8988T (cell line): Measurements from ENCODE around the gene MPND.

Source experiments
- DNase-seq: peaks from one replicate; pipeline ENCODE4 v3.0.0; 2011

MPND gene

DNA sequence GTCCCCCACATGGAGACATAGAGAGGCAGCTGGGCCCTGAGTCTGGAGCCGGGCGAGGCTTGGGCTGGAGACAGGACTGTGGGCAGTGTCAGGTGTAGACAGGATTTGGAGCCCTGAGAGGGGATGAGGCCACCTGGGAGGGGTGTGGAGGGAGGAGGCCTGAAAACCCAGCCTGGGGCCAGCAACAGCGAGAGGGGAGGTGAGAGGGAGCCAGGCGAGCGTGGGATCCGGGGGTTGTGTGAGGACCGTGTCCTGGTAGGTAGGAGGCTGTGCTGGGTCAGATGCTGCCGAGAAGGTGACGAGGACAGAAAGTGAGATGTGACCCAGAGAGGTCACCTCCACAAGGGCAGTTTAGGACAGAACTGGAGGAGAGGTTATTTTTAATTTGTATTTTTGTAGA lies 7.4 kb downstream of the MPND start:
- DNase-seq = no peak

DNA sequence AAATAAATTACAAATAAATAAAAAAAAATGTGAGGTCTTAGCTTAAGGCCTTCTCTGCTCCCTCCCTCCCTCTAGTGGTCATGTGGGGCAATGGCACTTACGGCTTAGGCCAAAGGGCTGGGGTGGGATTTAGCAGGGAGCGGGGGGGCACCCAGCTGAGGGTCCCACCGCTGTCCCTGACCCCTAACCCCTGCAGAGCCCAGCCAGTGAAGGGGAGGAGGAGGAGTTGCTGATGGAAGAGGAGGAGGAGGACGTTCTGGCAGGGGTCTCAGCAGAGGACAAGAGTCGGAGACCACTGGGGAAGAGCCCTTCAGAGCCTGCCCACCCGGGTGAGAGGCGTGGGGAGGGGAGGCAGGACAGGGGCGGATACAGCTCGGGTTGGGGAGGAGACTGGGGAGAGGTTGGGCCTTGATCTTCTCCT lies 9.3 kb downstream of the MPND start:
- DNase-seq = no peak

DNA sequence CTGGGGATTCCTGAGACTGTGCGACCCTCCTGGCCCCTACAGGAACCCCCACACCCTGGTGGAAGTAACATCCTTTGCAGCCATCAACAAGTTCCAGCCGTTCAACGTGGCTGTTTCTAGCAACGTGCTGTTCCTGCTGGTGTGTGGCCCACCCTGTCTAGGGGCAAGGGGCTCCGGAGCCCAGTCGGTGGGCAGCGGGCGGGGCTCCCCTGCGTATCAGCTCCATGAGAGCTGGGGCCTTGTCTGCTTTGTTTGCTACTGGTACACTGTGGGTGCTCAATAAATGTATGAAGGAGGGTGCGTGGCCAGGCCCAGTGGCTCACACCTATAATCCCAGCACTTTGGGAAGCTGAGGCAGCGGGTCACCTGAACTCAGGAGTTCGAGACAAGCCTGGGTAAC lies 10.9 kb downstream of the MPND start:
- DNase-seq = no peak

DNA sequence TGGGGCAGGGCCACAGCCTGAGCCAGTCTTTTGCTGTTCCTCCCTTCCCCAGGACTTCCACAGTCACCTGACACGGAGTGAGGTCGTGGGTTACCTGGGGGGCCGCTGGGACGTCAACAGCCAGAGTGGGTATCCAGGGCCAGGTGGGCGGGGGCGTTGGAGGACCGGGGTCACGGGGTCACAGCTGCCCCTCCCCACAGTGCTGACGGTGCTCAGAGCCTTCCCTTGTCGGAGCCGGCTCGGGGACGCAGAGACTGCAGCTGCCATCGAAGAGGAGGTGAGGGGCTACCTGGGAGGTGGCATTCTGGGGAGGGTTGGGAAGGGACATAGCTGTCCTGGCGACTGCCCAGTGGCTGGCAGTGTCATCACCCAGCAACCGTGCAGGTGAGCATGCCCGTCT lies 11.5 kb downstream of the MPND start:
- DNase-seq = no peak

- DNase-seq = no peak
Measured at GRCh38 chr19:4357095-4357797, 13.9 kb downstream of the MPND start.

DNA sequence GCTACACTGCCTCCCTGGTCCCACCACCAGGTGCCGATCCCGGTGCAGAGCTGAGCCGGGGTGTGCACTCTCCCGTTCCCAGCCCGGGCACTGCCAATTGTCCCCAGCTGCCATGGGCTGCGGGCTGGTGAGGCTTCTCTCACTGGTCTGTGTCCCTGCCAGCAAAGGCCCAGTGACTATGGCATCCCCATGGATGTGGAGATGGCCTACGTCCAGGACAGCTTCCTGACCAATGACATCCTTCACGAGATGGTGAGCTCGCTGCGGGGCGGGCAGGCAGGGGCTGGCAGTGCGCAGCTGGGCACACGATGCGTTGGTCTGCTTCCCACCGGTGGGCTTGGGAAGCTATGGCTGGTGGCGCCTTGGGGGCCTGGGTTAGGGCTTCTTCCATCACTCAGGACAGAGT lies 14.6 kb downstream of the MPND start:
- DNase-seq = no peak

GRCh38 chr19:4358709-4359626 lies 15.6 kb downstream of the MPND start:
- DNase-seq = no peak

GRCh38 chr19:4359627-4360000 lies 16.3 kb downstream of the MPND start:
- no peak for DNase-seq

DNA sequence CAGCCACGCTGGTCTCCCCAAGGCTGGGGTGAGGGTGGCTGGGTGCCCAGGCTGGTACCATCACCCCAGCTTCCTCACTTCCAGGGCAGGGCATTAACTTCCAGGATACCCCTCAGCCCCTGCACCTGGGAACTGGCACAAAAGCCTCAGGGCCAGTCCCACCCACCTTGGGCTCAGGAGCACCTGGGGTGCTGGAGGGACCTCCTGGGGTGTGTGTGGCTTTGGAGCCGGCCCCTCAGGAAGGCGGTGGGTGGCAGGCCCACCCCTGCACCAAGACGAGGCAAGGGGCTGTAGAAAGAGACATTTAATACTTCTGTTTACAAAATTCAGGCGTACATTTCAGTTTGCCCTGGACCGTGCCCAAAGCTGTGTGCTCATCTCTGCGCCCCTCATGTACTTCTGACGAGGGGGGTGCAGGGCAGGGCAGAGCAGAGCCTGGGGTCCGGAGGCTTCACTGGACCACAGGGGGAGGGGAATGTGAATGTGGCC lies 16.8 kb downstream of the MPND start:
- DNase-seq = no peak

GRCh38 chr19:4360641-4361151 lies 17.3 kb downstream of the MPND start:
- DNase-seq = no peak

DNA sequence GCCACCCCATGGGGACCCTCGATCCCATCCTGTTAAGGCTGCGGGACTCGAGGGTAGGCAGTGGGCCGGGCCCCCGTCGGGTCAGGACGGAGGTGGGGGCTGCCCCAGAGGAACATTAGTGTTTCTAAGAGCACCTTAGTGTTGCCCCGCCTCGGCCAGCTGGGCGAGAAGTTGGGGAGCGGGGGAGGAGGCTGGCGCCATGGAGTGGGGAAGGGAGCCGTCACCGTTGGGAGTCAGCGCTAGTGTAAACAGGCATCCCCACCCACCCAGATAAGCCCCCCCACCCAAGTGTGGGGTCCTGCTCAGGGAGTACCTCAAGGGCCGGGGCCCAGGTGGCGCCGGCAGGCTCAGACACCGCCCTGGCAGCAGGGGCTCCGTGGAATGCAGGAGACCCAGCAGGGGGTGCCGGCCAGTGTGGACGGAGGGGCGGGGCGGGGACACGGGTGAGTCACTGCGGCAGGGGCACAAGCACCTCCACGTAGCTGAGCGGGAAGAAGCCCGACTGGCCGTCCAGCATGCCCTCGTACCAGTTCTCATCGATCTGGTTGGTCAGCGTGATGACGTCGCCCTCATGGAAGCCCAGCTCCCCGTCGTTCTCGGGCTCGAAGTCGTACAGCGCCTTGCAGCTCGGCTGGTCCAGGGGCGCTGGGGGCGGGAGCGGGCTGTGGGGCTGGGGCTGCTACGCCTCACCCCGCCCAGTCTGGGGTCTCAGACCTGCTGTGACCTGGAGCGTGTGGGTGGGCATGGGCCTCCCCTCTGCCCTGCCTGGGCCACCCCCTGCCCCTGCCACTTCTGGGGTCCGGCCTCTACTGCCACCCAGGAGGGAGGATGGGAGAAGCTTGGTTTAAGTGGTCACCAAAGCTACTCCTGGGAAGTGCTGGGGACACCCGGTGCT lies 18.0 kb downstream of the MPND start:
- DNase-seq = no peak

GRCh38 chr19:4362101-4362828 lies 18.9 kb downstream of the MPND start:
- no peak for DNase-seq

GRCh38 chr19:4362831-4363545 lies 19.6 kb downstream of the MPND start:
- peak; percentile 63 for DNase-seq

DNA sequence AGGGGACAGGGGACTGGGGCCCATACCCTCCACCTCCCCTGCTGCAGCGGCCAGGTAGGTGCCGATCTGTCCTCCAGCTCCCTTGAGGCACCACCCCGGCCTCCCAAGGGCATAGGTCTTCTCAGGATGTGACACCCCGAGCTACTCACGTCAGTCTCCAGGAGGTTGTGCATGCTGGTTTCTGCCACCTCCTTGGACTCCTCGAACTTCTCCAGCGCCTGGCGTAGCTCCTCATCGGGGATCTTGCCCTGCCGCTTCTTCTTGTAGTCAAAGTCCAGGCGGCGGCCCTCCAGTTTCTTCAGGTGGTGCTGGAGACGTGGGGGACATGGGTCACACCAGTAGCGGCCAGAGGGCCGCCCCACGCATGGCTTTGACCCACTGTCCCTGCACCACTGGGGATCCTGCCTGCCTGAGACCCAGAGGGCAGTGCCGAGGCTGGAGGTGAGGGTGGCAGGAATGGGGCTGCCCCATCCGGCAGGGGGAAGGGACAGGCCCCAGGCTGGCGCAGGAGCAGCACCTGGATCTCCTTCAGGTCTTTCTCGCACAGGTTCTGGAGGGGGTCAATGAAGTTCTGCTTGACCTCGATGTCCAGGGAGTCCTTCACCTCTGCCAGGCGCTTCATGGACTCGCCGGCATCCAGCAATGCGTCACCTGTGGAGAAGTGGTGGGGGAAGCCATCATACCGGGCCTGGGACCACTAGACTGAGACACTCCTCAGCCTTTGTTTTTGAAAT lies 20.4 kb downstream of the MPND start:
- no peak for DNase-seq

GRCh38 chr19:4365341-4365740 lies 22.0 kb downstream of the MPND start:
- no peak for DNase-seq

- no peak for DNase-seq
Measured at GRCh38 chr19:4365791-4366665, 22.7 kb downstream of the MPND start.

- DNase-seq = no peak
Measured at GRCh38 chr19:4366666-4367335, 23.4 kb downstream of the MPND start.

GRCh38 chr19:4367336-4367723 lies 24.0 kb downstream of the MPND start:
- DNase-seq = no peak

DNA sequence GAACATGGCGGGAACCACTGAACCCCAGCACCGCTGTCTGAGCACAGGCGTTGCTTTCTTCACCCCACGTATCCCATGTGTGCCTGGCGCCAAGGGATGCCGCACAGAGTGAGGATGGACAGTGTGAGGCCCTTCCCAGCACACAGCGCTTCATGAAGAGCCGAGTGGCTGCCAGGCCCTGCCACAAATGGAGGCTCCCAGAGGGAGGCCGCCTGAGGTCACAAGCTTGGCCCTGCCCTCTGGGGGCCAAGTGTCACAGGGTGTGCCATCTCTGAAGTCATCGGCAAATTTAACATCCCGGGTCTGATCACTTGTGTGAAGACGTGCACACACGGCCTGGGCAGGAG lies 24.4 kb downstream of the MPND start:
- no peak for DNase-seq
